Ishikawa (cell line): Measurements from ENCODE around the gene EFCAB13.

Source experiments
- CEBPB ChIP-seq: IDR thresholded peaks from 2 replicates; pipeline ENCODE4 v1.6.1; 2012
- CREB1 ChIP-seq: IDR thresholded peaks from 2 replicates; pipeline ENCODE4 v1.6.1; 2012; ENCODE audit warnings: low read depth
- EGR1 ChIP-seq: IDR thresholded peaks from 2 replicates; pipeline ENCODE4 v1.6.1; 2012
- EP300 ChIP-seq: IDR thresholded peaks from 2 replicates; pipeline ENCODE4 v1.6.1; 2012; ENCODE audit warnings: borderline replicate concordance
- FOXM1 ChIP-seq: IDR thresholded peaks from 2 replicates; pipeline ENCODE4 v1.6.1; 2012; ENCODE audit warnings: low read depth, borderline replicate concordance
- MAX ChIP-seq: IDR thresholded peaks from 2 replicates; pipeline ENCODE4 v1.6.1; 2012
- NFIC ChIP-seq: IDR thresholded peaks from 2 replicates; pipeline ENCODE4 v1.6.1; 2012
- RAD21 ChIP-seq: IDR thresholded peaks from 2 replicates; pipeline ENCODE4 v1.6.1; 2012; ENCODE audit warnings: low read depth
- TAF1 ChIP-seq: IDR thresholded peaks from 2 replicates; pipeline ENCODE4 v1.6.1; 2012; ENCODE audit warnings: low read depth, mild to moderate bottlenecking
- TCF12 ChIP-seq: IDR thresholded peaks from 2 replicates; pipeline ENCODE4 v1.6.1; 2012; ENCODE audit warnings: low read depth
- TEAD4 ChIP-seq: IDR thresholded peaks from 2 replicates; pipeline ENCODE4 v1.6.1; 2012
- YY1 ChIP-seq: IDR thresholded peaks from 2 replicates; pipeline ENCODE4 v1.6.1; 2012; ENCODE audit warnings: low read depth
- ZBTB7A ChIP-seq: IDR thresholded peaks from 2 replicates; pipeline ENCODE4 v1.6.1; 2012; ENCODE audit warnings: low read depth
- TF ChIP-seq, protein P1 (sequence below): IDR thresholded peaks from 2 replicates; pipeline ENCODE4 v1.6.1; 2012; ENCODE audit warnings: low read depth, mild to moderate bottlenecking
- TF ChIP-seq, protein P2 (sequence below): IDR thresholded peaks from 2 replicates; pipeline ENCODE4 v1.6.1; 2012

The EFCAB13 gene

GRCh38 chr17:47289302-47289701, 34.5 kb upstream of the EFCAB13 start:
- no peak for TF ChIP-seq TEAD4
- TF ChIP-seq FOXM1: no peak
- TF ChIP-seq MAX: no peak
- TF ChIP-seq, protein P1, sequence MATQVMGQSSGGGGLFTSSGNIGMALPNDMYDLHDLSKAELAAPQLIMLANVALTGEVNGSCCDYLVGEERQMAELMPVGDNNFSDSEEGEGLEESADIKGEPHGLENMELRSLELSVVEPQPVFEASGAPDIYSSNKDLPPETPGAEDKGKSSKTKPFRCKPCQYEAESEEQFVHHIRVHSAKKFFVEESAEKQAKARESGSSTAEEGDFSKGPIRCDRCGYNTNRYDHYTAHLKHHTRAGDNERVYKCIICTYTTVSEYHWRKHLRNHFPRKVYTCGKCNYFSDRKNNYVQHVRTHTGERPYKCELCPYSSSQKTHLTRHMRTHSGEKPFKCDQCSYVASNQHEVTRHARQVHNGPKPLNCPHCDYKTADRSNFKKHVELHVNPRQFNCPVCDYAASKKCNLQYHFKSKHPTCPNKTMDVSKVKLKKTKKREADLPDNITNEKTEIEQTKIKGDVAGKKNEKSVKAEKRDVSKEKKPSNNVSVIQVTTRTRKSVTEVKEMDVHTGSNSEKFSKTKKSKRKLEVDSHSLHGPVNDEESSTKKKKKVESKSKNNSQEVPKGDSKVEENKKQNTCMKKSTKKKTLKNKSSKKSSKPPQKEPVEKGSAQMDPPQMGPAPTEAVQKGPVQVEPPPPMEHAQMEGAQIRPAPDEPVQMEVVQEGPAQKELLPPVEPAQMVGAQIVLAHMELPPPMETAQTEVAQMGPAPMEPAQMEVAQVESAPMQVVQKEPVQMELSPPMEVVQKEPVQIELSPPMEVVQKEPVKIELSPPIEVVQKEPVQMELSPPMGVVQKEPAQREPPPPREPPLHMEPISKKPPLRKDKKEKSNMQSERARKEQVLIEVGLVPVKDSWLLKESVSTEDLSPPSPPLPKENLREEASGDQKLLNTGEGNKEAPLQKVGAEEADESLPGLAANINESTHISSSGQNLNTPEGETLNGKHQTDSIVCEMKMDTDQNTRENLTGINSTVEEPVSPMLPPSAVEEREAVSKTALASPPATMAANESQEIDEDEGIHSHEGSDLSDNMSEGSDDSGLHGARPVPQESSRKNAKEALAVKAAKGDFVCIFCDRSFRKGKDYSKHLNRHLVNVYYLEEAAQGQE: no peak
- TF ChIP-seq RAD21: no peak
- TF ChIP-seq CREB1: no peak
- no peak for TF ChIP-seq EP300
- TF ChIP-seq YY1: no peak
- TF ChIP-seq EGR1: no peak

DNA sequence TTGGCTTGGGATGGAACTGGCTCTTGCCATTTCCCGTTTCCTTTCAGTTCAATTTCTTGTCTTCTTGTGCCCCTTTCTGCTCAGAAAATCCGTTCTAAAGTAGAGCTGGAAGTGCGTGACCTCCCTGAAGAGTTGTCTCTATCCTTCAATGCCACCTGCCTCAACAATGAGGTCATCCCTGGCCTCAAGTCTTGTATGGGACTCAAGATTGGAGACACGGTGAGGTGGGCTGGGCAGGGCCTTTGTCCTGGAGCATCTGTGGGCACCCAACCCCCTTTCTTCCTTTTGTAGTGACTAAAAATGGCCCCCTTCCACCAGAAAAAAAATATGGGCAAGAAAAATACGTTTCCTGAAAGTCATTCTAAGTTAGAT, 32.9 kb upstream of the EFCAB13 start:
- TF ChIP-seq RAD21: no peak

- TF ChIP-seq TCF12 (no peak), NFIC (no peak), MAX (no peak), TEAD4 (no peak), CEBPB (peak; percentile 67), TAF1 (no peak)
Measured at GRCh38 chr17:47291242-47291873, 32.4 kb upstream of the EFCAB13 start.

DNA sequence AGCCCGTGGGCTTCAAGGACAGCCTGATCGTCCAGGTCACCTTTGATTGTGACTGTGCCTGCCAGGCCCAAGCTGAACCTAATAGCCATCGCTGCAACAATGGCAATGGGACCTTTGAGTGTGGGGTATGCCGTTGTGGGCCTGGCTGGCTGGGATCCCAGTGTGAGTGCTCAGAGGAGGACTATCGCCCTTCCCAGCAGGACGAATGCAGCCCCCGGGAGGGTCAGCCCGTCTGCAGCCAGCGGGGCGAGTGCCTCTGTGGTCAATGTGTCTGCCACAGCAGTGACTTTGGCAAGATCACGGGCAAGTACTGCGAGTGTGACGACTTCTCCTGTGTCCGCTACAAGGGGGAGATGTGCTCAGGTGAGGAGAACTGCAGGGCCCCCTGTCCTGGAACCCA, 31.5 kb upstream of the EFCAB13 start:
- TF ChIP-seq TCF12: no peak
- no peak for TF ChIP-seq YY1
- no peak for TF ChIP-seq EP300

DNA sequence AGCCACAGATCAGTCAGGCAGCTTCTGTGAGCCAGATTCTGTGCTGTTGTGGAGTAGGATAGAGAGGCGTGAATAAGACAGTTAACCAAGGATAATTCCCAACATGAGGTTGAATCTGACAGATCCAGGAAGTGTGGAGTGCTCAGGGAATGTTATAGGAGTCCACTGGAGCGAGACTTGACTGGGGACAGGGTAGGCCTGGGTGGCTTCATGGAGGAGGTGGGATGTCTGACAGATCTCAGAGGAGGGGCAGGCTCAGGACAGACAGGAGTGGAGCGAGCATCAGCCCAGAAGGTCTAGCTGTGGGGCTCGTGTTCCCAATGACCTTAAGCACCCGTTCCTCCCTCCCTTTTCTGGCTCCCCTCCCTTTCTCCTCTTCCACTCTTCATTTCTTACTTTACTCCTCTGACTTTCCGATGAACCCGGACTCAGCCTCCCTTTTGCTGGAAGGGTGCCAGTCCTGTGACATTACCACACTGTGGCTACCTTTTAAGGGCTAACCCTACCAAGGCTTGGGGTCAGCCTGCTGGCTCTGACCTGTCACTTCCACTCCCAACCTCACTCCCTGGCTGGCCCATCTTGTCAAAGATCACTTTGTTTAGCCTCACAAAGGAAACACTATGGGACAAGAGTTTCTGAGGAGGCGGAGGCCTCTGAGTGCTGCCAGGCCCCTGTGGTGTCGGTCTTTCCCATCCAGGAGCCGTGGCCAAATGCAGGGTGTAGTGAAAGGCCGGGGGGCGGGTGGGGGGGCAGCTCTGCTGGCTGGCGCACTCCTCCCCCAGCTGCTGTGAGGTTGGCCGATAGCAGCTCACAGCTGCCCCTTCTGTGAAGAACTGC, 28.5 kb upstream of the EFCAB13 start:
- TF ChIP-seq, protein P2, sequence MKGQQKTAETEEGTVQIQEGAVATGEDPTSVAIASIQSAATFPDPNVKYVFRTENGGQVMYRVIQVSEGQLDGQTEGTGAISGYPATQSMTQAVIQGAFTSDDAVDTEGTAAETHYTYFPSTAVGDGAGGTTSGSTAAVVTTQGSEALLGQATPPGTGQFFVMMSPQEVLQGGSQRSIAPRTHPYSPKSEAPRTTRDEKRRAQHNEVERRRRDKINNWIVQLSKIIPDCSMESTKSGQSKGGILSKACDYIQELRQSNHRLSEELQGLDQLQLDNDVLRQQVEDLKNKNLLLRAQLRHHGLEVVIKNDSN: no peak
- no peak for TF ChIP-seq TEAD4
- TF ChIP-seq, protein P1: no peak
- TF ChIP-seq RAD21: no peak
- TF ChIP-seq NFIC: no peak
- no peak for TF ChIP-seq TCF12
- no peak for TF ChIP-seq CREB1
- no peak for TF ChIP-seq YY1
- TF ChIP-seq EP300: no peak
- TF ChIP-seq EGR1: no peak
- TF ChIP-seq FOXM1: no peak
- TF ChIP-seq MAX: no peak
- TF ChIP-seq ZBTB7A: no peak
- no peak for TF ChIP-seq TAF1
- TF ChIP-seq CEBPB: no peak

- no peak for TF ChIP-seq RAD21
- TF ChIP-seq, protein P2: no peak
- no peak for TF ChIP-seq EGR1
- no peak for TF ChIP-seq ZBTB7A
- TF ChIP-seq, protein P1: no peak
Measured at GRCh38 chr17:47295874-47296255, 27.9 kb upstream of the EFCAB13 start.
